GM19239 (cell line): ENCODE results near the gene LANCL1.

Experiments used
- DNase-seq: peaks from one replicate; pipeline ENCODE4 v3.0.0; 2011; ENCODE audit warnings: low spot score; ENCODE audit not compliant: insufficient read length
- FAIRE-seq: peaks from 2 replicates; lab custom pipeline; 2011; peaks lifted over from hg19 to GRCh38; lab: Jason Lieb, UNC

LANCL1 gene

DNA sequence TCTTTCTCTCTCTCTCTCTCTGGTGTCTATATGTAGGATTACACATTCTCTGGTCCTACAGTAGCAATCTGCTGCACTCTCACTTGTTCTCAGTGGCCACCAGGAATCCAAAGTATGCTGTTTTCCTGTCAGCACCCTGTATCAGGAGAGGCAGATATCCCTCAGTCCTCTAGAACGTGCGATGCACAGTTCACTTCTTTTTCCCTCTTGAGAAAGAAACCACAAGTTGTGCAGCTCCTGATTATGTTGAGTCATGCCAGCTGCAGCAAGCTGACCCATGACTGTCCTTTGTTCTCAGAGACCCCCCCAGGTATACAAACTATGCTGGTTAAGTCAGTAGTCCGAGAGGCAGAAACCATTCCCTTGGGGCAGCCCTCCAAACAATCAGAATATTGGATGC lies 54.6 kb downstream of the LANCL1 start:
- no peak for DNase-seq
- FAIRE-seq, result no peak

DNA sequence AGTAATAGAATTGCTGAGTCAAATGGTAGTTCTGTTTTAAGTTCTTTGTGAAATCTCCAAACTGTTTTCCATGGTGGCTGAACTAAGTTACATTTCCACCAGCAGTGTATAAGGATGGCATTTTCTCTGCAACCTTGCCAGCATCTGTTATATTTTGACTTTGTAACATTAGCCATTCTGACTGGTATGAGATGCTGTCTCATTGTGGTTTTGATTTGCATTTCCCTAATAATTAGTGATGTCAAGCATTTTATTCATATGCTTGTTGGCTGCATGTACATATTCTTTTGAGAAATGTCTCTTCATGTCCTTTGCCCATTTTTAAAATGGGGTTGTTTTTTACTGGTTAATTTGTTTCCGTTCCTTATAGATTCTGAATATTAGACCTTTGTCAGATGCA lies 63.9 kb downstream of the LANCL1 start:
- FAIRE-seq (no peak), DNase-seq (no peak)

DNA sequence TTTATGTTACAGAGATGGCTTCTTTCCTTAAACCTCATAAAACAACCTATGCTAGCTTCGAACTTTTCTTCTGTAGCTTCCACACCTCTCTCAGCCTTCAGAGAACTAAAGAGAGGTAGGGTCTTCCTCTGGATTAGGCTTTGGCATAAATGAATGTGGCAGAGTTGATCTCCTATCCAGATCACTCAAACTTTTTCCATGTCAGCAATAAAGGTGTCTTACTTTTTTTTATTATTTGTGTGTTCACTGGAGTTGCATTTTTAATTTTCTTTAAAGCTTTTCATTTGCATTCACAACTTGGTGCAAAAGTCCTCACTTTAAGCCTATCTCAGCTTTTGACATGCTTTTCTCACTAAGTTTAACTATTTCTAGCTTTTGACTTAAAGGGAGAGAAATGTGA lies 66.0 kb downstream of the LANCL1 start:
- DNase-seq (no peak), FAIRE-seq (no peak)

DNA sequence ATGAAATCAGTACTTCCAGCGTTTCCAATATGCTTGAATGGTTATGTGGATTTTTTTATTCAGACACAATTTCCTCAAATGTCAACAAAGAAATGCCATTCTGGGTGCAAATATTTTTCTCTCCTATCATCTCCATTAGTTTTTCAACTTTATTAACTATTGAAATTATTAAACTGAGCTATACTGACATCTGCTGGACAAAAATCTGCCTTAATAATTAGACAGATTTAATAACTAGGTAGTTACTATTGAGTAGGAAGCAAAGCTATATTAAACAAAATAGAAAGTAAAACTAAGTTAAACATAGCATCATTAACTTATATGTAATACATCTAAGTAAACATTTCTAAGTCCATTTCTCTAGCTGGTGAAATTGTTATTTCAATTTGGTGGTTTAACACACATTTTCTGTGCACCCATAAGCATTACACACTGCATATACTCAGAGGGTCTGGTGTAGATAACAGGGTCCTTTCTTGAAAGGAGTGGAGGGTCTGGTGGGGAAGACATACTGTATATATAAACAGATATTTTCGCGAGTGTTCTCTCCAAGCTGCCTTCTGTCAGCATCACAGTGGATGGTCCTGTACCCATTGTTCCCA lies 77.0 kb downstream of the LANCL1 start:
- DNase-seq, result no peak

DNA sequence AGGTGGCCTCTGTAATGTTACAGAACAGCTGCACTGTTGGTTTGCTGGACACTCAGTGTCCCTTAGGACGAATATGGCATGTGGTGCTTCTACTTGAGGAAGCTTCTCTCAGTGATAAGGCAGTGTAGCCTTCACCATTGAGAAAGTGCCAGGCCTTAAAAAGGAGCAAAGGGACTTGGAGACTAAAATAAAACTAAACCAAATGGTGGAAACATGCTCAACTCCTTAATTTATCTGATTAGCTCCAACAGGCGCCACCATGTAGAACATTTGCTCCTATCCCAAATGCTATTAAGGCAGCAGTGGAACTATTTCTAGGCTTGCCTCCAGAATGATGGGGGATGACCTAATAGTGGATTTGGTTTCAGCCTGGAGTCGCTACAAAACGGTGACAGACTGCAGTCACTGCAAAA lies 84.1 kb downstream of the LANCL1 start:
- DNase-seq (no peak), FAIRE-seq (no peak)

More for the DNA sequence above, 77.0 kb downstream of the LANCL1 start:
- FAIRE-seq, result no peak

DNA sequence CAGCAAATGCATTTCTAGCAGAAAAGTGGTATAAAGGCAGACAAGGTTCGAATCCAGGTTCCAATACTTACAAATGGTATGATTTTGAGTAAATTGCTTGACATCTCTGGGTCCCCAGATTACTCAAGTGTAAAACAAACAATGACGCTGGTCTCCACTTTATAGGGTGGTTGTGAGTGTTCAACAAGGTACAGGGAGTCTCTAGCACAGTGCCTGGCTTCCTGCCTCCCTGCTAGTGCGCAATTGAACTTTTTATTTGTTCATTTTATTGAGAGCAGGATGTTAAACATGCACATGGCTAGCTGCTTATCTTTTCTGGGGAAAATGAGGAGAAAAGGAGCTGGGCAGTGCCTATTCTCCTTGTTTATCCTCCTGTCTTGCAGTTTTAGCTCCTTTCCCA lies 86.7 kb downstream of the LANCL1 start:
- no peak for FAIRE-seq
- DNase-seq, result no peak

DNA sequence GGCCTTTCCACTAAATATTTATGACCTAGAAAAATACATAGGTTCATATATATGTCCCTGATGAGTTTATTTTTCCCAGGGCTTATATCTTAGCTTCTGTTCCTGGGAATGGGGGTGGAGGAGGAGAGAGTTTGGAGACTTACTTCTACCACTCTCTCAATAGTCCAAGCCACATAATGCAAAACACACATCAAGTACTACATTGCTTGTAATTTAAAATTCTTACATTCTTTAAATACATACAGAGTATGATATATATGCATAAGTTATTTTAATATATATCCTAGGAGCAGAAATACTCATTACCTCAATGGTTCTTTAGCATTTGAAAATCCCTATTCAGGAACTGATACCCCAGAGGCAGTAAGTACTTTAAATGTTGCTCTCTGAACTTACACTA lies 88.4 kb downstream of the LANCL1 start:
- no peak for DNase-seq
- FAIRE-seq, result no peak

DNA sequence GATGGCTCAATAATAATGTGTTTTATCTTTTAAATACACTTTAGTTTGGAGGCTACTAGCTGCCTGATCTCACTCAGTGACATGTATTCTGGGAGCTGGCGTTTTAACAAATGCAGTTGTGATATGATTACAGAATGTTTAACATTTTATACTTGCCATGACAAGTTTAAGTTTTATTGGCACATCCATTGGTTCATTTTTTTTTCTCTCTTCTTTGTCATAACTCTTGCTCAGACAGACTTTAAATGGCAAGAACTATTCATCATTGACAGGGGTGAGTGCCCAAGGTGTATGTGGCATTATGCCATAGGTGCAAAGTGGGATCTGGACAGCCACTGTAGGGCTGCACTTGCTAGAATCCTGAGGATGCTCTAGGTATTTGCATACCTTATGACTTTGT lies 89.5 kb downstream of the LANCL1 start:
- FAIRE-seq (no peak), DNase-seq (no peak)
